MM.1S (cell line): ENCODE data around the gene RASL10B.

ENCODE experiments used
- CTCF ChIP-seq: fragments of 300-600 bp; sonication (generic); IDR thresholded peaks from 2 replicates; pipeline ENCODE4 v1.5.1; 2016; ENCODE audit warnings: antibody characterized with exemption, low read length, mixed read lengths
- EZH2 ChIP-seq: fragments of 300-600 bp; sonication (generic); optimal IDR thresholded peaks from 2 replicates; pipeline ENCODE3; 2017; ENCODE audit warnings: low read depth, mild to moderate bottlenecking, antibody characterized with exemption, low read length, mixed read lengths
- EZH2phosphoT487 ChIP-seq: fragments of 300-600 bp; sonication (generic); IDR thresholded peaks from 2 replicates; pipeline ENCODE4 v1.6.1; 2018; ENCODE audit warnings: antibody characterized with exemption, low read length

- TF ChIP-seq CTCF, result no peak
- no peak for TF ChIP-seq EZH2phosphoT487
- no peak for TF ChIP-seq EZH2
These were observed 37.4 kb downstream of the RASL10B start for GRCh38 chr17:35768797-35769196.
